ENCODE results near the gene C1QTNF12. TPM values are rescaled to one million over a fixed set of nuclear protein-coding genes. Genes with fewer than 3 reads are reported as not detected.

C1QTNF12 gene
- total RNA-seq, 1 experiment from 2014 or later = 4.4 TPM

DNA sequence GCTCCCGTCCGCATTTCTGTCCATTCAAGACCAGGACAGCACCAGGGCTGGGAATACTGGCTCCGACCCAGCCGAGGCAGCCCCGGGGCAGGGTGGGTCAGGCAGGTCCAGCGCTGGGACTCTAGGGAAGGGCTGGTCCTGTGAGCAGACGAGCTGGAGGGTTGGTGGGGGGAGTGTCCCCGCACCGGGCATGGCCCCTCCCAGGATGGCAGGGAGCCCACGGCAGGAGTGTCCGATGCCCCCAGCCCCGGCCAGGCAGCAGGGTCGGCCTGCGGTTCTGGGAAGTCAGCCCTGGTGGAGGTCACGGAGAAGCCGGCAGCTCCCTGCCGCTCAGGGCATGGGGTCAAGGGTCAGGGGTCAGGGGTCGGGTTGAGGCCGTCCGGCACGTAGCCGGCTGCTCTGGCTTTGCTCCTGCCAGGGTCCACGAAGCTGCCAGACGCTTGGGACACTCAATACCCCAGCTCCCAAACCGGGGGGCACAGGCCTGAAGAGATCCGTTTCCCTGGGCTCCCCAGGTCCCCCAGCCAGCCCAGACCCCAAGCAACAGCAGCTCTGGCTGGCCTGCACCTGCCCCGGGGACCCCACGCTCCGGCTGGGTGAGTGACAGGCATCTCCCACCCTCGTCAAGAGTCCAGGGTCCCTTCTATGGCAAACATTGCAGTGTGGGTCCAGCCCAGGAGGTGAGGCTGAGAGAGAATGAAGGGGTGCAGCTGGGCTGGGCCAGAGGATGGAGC lies 6.7 kb downstream of the C1QTNF12 start:
- Mint-ChIP-seq H3K4me3 (no peak overlapping the region), H3K27ac (no peak overlapping the region), H3K4me1 (peaks cover 0 to 9% of the 10 kb centered on the region in 2 experiments), H3K27me3 (ENCODE audit: low read depth) (no peaks in the 10 kb centered on the region; the same call in none of the 2 replicates), H3K9me3 (no peaks in the 10 kb centered on the region), H3K36me3 (ENCODE audit: insufficient read depth in 1 of 3, low read depth in 3 of 3) (peaks cover 0 to 1% (median under 1%) of the 10 kb centered on the region in 3 experiments; a peak in 2 of 7 replicates)
- Histone ChIP-seq H3T11ph (ENCODE audit: low read length) (no peak overlapping the region), H3K18ac (ENCODE audit: insufficient read length, low read depth, low read length) (no peak overlapping the region), H2BK12ac (ENCODE audit: insufficient read length, low read depth, low read length) (no peak overlapping the region), H2BK5ac (ENCODE audit: insufficient read length, low read length) (no peak overlapping the region), H3K9me3 (ENCODE audit: control insufficient read depth, low read depth, low read length) (no peaks in the 10 kb centered on the region), H2AK5ac (ENCODE audit: insufficient read length, low read length) (no peak overlapping the region), H4K20me1 (ENCODE audit: control insufficient read depth, insufficient read depth, insufficient read length) (no peaks in the 10 kb centered on the region), H4K91ac (ENCODE audit: insufficient read length, low read depth, low read length) (no peak overlapping the region), H3K79me2 (ENCODE audit: insufficient read depth, low read length) (no peaks in the 10 kb centered on the region), H3K14ac (ENCODE audit: insufficient read depth, low read length) (peak overlapping the region; percentile 12; the same call in 1 of the 2 replicates), H3K23me2 (ENCODE audit: insufficient read length, low read depth, low read length, poor library complexity, severe bottlenecking) (no peaks in the 10 kb centered on the region), H2BK120ac (ENCODE audit: low read depth, low read length, poor library complexity, severe bottlenecking) (no peak overlapping the region), H2BK15ac (ENCODE audit: low read depth, low read length) (no peak overlapping the region), H2AFZ (ENCODE audit: low read length) (no peak overlapping the region), H4K5ac (ENCODE audit: insufficient read length, low read depth, low read length) (no peak overlapping the region), H3K79me1 (ENCODE audit: insufficient read depth, low read depth, low read length, poor library complexity, severe bottlenecking) (no peaks in the 10 kb centered on the region), H3K23ac (ENCODE audit: insufficient read length, low read depth, low read length) (no peak overlapping the region), H2BK20ac (ENCODE audit: low read depth, low read length, poor library complexity, severe bottlenecking) (no peak overlapping the region), H4K8ac (replicated peaks; ENCODE audit: insufficient read length, low read depth, low read length) (no peak overlapping the region), H3K4ac (ENCODE audit: low read depth, low read length) (no peak overlapping the region), H3K4me2 (ENCODE audit: insufficient read depth, insufficient read length, low read length) (no peak overlapping the region), H3K56ac (ENCODE audit: insufficient read length, low read depth, low read length) (no peak overlapping the region), H3K4me1 (ENCODE audit: insufficient read depth, low read length) (no peaks in the 10 kb centered on the region), H3K27me3 (ENCODE audit: insufficient read depth, low read length) (no peaks in the 10 kb centered on the region), H3K9ac (ENCODE audit: extremely low read depth, insufficient read length, low read length) (no peak overlapping the region), H3K27ac (ENCODE audit: insufficient read length, low read depth, low read length) (no peak overlapping the region)
- no CpG with 5 or more reads among the region's 30 CpGs for WGBS (ENCODE audit: extremely low coverage, insufficient read length, low lambda C conversion rate)
- TF ChIP-seq, protein P1, sequence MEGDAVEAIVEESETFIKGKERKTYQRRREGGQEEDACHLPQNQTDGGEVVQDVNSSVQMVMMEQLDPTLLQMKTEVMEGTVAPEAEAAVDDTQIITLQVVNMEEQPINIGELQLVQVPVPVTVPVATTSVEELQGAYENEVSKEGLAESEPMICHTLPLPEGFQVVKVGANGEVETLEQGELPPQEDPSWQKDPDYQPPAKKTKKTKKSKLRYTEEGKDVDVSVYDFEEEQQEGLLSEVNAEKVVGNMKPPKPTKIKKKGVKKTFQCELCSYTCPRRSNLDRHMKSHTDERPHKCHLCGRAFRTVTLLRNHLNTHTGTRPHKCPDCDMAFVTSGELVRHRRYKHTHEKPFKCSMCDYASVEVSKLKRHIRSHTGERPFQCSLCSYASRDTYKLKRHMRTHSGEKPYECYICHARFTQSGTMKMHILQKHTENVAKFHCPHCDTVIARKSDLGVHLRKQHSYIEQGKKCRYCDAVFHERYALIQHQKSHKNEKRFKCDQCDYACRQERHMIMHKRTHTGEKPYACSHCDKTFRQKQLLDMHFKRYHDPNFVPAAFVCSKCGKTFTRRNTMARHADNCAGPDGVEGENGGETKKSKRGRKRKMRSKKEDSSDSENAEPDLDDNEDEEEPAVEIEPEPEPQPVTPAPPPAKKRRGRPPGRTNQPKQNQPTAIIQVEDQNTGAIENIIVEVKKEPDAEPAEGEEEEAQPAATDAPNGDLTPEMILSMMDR (conservative IDR thresholded peaks at IDR 0.05) = no peak
- no peak for DNase-seq
